ENCODE data around the gene PPM1L.

DNA sequence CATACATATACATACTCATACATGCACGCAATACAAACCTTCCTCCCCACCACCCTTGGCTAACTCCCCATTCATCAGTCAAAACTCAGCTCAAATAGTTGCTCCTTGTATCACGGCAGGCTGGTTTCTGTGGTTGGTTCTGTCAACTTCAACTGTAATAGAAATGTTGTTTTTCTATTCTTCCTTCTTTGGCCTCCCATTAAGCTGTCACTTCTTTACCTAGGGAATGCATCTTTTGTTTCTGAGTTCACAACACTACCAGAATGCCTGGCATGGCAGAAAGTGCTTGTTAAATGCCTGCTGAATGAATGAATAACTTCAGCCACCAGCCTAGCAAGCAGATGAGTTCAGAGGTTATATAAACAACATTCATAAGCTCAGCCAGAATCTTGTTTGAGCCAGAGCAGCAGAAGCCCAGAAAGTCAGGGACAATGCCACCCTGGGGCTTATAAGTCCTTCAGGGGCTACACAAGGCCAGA, 286.0 kb downstream of the PPM1L start:
- TF ChIP-seq, protein P1, sequence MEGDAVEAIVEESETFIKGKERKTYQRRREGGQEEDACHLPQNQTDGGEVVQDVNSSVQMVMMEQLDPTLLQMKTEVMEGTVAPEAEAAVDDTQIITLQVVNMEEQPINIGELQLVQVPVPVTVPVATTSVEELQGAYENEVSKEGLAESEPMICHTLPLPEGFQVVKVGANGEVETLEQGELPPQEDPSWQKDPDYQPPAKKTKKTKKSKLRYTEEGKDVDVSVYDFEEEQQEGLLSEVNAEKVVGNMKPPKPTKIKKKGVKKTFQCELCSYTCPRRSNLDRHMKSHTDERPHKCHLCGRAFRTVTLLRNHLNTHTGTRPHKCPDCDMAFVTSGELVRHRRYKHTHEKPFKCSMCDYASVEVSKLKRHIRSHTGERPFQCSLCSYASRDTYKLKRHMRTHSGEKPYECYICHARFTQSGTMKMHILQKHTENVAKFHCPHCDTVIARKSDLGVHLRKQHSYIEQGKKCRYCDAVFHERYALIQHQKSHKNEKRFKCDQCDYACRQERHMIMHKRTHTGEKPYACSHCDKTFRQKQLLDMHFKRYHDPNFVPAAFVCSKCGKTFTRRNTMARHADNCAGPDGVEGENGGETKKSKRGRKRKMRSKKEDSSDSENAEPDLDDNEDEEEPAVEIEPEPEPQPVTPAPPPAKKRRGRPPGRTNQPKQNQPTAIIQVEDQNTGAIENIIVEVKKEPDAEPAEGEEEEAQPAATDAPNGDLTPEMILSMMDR (conservative IDR thresholded peaks at IDR 0.05 in 1 of 2, IDR thresholded peaks at IDR 0.05 in 1 of 2; ENCODE audit: low read depth in 1 of 2, low read length in 2 of 2), result no peak
- no peak for TF ChIP-seq EZH2 (IDR thresholded peaks at IDR 0.05; ENCODE audit: low read length, missing control alignments)
